K562 treated with DMSO at 1 percent for 4 hours (cell line): Measurements from ENCODE around the gene NDUFA8. TPM values are rescaled to one million over a fixed set of nuclear protein-coding genes. Genes with fewer than 3 reads are reported as not detected.

Experiments used
- total RNA-seq: library from RNA; unstranded; fragments of 300-600 nt; gene quantifications from 2 replicates; pipeline ENCODE4 v1.2.3, GENCODE V29; 2022; ENCODE audit not compliant: insufficient read depth

The NDUFA8 gene
- 176 and 177 TPM in 2 replicates for total RNA-seq

GRCh38 chr9:122159026-122159924 lies at the start of gene NDUFA8, which contains the start of gene MORN5:
Gene NDUFA8 (minus strand): TSS chr9:122159779. CDS start chr9:122159677, 102 bp downstream.
Gene MORN5 (plus strand): TSS chr9:122159908. CDS start chr9:122159973, 65 bp downstream.

Other genes with a start within 250 kb of the NDUFA8 start
- gene TTLL11, start 66.5 kb downstream of the NDUFA8 start, total RNA-seq, result 4.0 and 4.5 TPM in 2 replicates
- gene MORN5, start 129 bp upstream of the NDUFA8 start, total RNA-seq, result not detected in 2 replicates
- gene LHX6, start 69.2 kb upstream of the NDUFA8 start, total RNA-seq, result 2.3 and 3.5 TPM in 2 replicates
- 9.6 and 15.9 TPM in 2 replicates for gene RBM18, start 105.1 kb upstream of the NDUFA8 start, total RNA-seq
- gene MRRF, start 105.1 kb upstream of the NDUFA8 start, total RNA-seq, result 22.6 and 24.5 TPM in 2 replicates
- gene PTGS1, start 211.2 kb upstream of the NDUFA8 start, total RNA-seq, result 12.8 and 17.2 TPM in 2 replicates